H1 (cell line): Measurements from ENCODE around the gene CDH22. TPM values are rescaled to one million over a fixed set of nuclear protein-coding genes. Genes with fewer than 3 reads are reported as not detected.

Source experiments
- CTCF ChIA-PET: fragments of 300-600 bp; sonication (Branson Sonifier 250); formaldehyde crosslinking; loops from one replicate; lab custom pipeline; 2021; ENCODE audit not compliant: partially characterized antibody; lab: Charles Lee
- POLR2A ChIA-PET: fragments of 300-600 bp; sonication (Branson Sonifier 250); formaldehyde crosslinking; loops from one replicate; lab custom pipeline; 2021; ENCODE audit warnings: inconsistent platforms; ENCODE audit not compliant: partially characterized antibody; lab: Charles Lee
- DNase-seq, 2 experiments: peaks; one replicate each; pipeline versions ENCODE4 v3.0.0 to v3.0.0-alpha.2; 2010 to 2022; ENCODE audit warnings: low spot score in 2 of 2, low read depth in 1 of 2, mixed read lengths in 1 of 2
- FAIRE-seq: peaks from 2 replicates; lab custom pipeline; 2011; peaks lifted over from hg19 to GRCh38; lab: Jason Lieb, UNC
- H2AFZ ChIP-seq: 2 replicates; pipeline ENCODE4 v1.8.1; 2012; ENCODE audit warnings: low read length, inconsistent platforms
- H2AK5ac ChIP-seq: 2 replicates; pipeline ENCODE4 v1.6.1; 2013; ENCODE audit warnings: low read depth, low read length
- H2BK120ac ChIP-seq: replicated peaks from 2 replicates; pipeline ENCODE3; 2013; ENCODE audit warnings: low read depth, low read length, inconsistent platforms
- H2BK12ac ChIP-seq: 2 replicates; pipeline ENCODE4 v1.6.1; 2013; ENCODE audit warnings: low read depth, low read length
- H2BK15ac ChIP-seq: 2 replicates; pipeline ENCODE4 v1.6.1; 2013; ENCODE audit warnings: low read length
- H2BK20ac ChIP-seq: 2 replicates; pipeline ENCODE4 v1.6.1; 2013; ENCODE audit warnings: low read length
- H2BK5ac ChIP-seq: 2 replicates; pipeline ENCODE4 v1.6.1; 2013; ENCODE audit warnings: low read depth, low read length
- H3K14ac ChIP-seq: 2 replicates; pipeline ENCODE4 v1.6.1; 2013; ENCODE audit warnings: inconsistent platforms; ENCODE audit not compliant: insufficient read length
- H3K18ac ChIP-seq: 2 replicates; pipeline ENCODE4 v1.6.1; 2013; ENCODE audit warnings: low read length; ENCODE audit errors: extremely low read depth
- H3K23ac ChIP-seq: 2 replicates; pipeline ENCODE4 v1.6.1; 2013; ENCODE audit warnings: inconsistent platforms; ENCODE audit not compliant: insufficient read length
- H3K23me2 ChIP-seq: 2 replicates; pipeline ENCODE4 v1.6.1; 2013; ENCODE audit warnings: low read depth, low read length
- H3K27ac ChIP-seq: 2 replicates; pipeline ENCODE4 v1.6.1; 2011; ENCODE audit warnings: low read depth, low read length, inconsistent platforms
- H3K27me3 ChIP-seq, 4 experiments: replicated peaks in 1 of 4; 1 replicate in 1 of 4; 2 replicates in 3 of 4; pipeline versions ENCODE4 v1.6.1 to v1.8.1; 2011 to 2013; ENCODE audit warnings: low read length in 3 of 4, mild to moderate bottlenecking in 3 of 4, inconsistent platforms in 2 of 4, mixed read lengths in 2 of 4, moderate library complexity in 1 of 4; ENCODE audit not compliant: control insufficient read depth in 3 of 4, insufficient read depth in 3 of 4; ENCODE audit errors: extremely low read depth in 1 of 4
- H3K36me3 ChIP-seq, 4 experiments: 2 replicates each; pipeline versions ENCODE4 v1.6.1 to v1.8.1; 2011 to 2013; ENCODE audit warnings: mild to moderate bottlenecking in 4 of 4, low read length in 3 of 4, moderate library complexity in 2 of 4, control low read depth in 1 of 4, inconsistent platforms in 1 of 4; ENCODE audit not compliant: insufficient read depth in 4 of 4, control insufficient read depth in 2 of 4
- H3K4ac ChIP-seq: replicated peaks from 2 replicates; pipeline ENCODE3; 2013; ENCODE audit warnings: low read length, low read depth, mixed read lengths, inconsistent platforms; ENCODE audit not compliant: insufficient read length
- H3K4me1 ChIP-seq, 4 experiments: replicated peaks in 1 of 4; 1 replicate in 1 of 4; 2 replicates in 3 of 4; pipeline versions ENCODE4 v1.6.1 to v1.8.1; 2011 to 2013; ENCODE audit warnings: low read length in 3 of 4, inconsistent platforms in 2 of 4, mixed read lengths in 1 of 4; ENCODE audit not compliant: insufficient read depth in 4 of 4, control insufficient read depth in 3 of 4
- H3K4me2 ChIP-seq, 2 experiments: 2 replicates each; pipeline versions ENCODE4 v1.6.1 to v1.8.1; 2011 to 2013; ENCODE audit warnings: low read depth in 2 of 2, low read length in 2 of 2, control low read depth in 1 of 2, inconsistent platforms in 1 of 2, mild to moderate bottlenecking in 1 of 2; ENCODE audit not compliant: insufficient read depth in 1 of 2
- H3K4me3 ChIP-seq, 4 experiments: fragments of 200-600, 300-600 bp in 1 of 4; sonication (generic), shearing (Covaris generic), sonication (Bioruptor Twin) in 1 of 4; 2 replicates each; pipeline versions ENCODE4 v1.5.1 to v1.8.1; 2011 to 2016; ENCODE audit warnings: low read length in 4 of 4, low read depth in 3 of 4, control low read depth in 2 of 4, inconsistent platforms in 2 of 4, mild to moderate bottlenecking in 2 of 4, mixed read lengths in 1 of 4, moderate library complexity in 1 of 4; ENCODE audit not compliant: insufficient read depth in 2 of 4; ENCODE audit errors: extremely low read depth in 1 of 4
- H3K56ac ChIP-seq: replicated peaks from 2 replicates; pipeline ENCODE3; 2013; ENCODE audit warnings: low read depth, mild to moderate bottlenecking, mixed read lengths, low read length, inconsistent platforms; ENCODE audit not compliant: insufficient read length
- H3K79me1 ChIP-seq: 2 replicates; pipeline ENCODE4 v1.6.1; 2013; ENCODE audit warnings: low read depth, low read length, control low read depth
- H3K79me2 ChIP-seq, 2 experiments: 2 replicates each; pipeline versions ENCODE4 v1.6.1 to v1.8.1; 2012 to 2013; ENCODE audit warnings: low read length in 2 of 2, mild to moderate bottlenecking in 2 of 2, inconsistent platforms in 1 of 2; ENCODE audit not compliant: insufficient read depth in 2 of 2, control insufficient read depth in 1 of 2
- H3K9ac ChIP-seq, 4 experiments: replicated peaks in 1 of 4; 1 replicate in 1 of 4; 2 replicates in 3 of 4; pipeline versions ENCODE4 v1.6.1 to v1.8.1; 2011 to 2013; ENCODE audit warnings: low read depth in 3 of 4, low read length in 3 of 4, control low read depth in 2 of 4, mild to moderate bottlenecking in 2 of 4, moderate library complexity in 2 of 4, inconsistent platforms in 1 of 4; ENCODE audit errors: extremely low read depth in 1 of 4
- H3K9me3 ChIP-seq, 2 experiments: 2 replicates each; pipeline versions ENCODE4 v1.6.1 to v1.8.1; 2012 to 2013; ENCODE audit warnings: mild to moderate bottlenecking in 2 of 2, moderate library complexity in 2 of 2, control low read depth in 1 of 2, inconsistent platforms in 1 of 2, low read depth in 1 of 2, low read length in 1 of 2, mixed read lengths in 1 of 2; ENCODE audit not compliant: insufficient read depth in 2 of 2
- H4K20me1 ChIP-seq, 2 experiments: replicated peaks in 1 of 2; 2 replicates each; pipeline versions ENCODE3 to v1.8.1; 2011 to 2013; ENCODE audit warnings: inconsistent platforms in 2 of 2, low read length in 2 of 2, mild to moderate bottlenecking in 1 of 2; ENCODE audit not compliant: insufficient read depth in 2 of 2, control insufficient read depth in 1 of 2
- H4K5ac ChIP-seq: 2 replicates; pipeline ENCODE4 v1.6.1; 2013; ENCODE audit warnings: low read length, low read depth, mixed read lengths, inconsistent platforms; ENCODE audit not compliant: insufficient read length
- H4K8ac ChIP-seq: 2 replicates; pipeline ENCODE4 v1.8.0; 2013; ENCODE audit warnings: mild to moderate bottlenecking, moderate library complexity, low read length, inconsistent platforms; ENCODE audit not compliant: insufficient read depth; ENCODE audit errors: extremely low read depth
- H4K91ac ChIP-seq: replicated peaks from 2 replicates; pipeline ENCODE3; 2013; ENCODE audit warnings: low read length, mixed read lengths, inconsistent platforms; ENCODE audit not compliant: insufficient read length
- CREB1 ChIP-seq: IDR thresholded peaks from 2 replicates; pipeline ENCODE4 v1.6.1; 2012; ENCODE audit warnings: inconsistent platforms
- CTBP2 ChIP-seq: IDR thresholded peaks from 2 replicates; pipeline ENCODE4 v1.7.0; 2011; ENCODE audit warnings: borderline replicate concordance, mild to moderate bottlenecking, moderate library complexity, mixed read lengths, low read length; ENCODE audit not compliant: insufficient read depth, insufficient read length
- HDAC2 ChIP-seq, 2 experiments: fragments of 300-600 bp in 1 of 2; sonication (generic) in 1 of 2; IDR thresholded peaks; 2 replicates each; pipeline ENCODE4 v1.6.1; 2011 to 2012; ENCODE audit warnings: low read depth in 2 of 2, low read length in 2 of 2, mild to moderate bottlenecking in 2 of 2, moderate library complexity in 2 of 2, borderline replicate concordance in 1 of 2, inconsistent platforms in 1 of 2
- MAFK ChIP-seq: IDR thresholded peaks from 2 replicates; pipeline ENCODE4 v1.6.1; 2012; ENCODE audit warnings: low read depth, mild to moderate bottlenecking, improper control_type of control experiment, low read length
- NANOG ChIP-seq: IDR thresholded peaks from 2 replicates; pipeline ENCODE4 v1.6.1; 2011; ENCODE audit warnings: low read length, low read depth, mild to moderate bottlenecking, inconsistent platforms; ENCODE audit not compliant: insufficient read depth, poor library complexity, severe bottlenecking
- PHF8 ChIP-seq: fragments of 200-600 bp; sonication (generic); conservative IDR thresholded peaks from 2 replicates; pipeline ENCODE4 v1.7.1; 2012; ENCODE audit warnings: low read depth, mild to moderate bottlenecking, inconsistent platforms, low read length, moderate library complexity
- POU5F1 ChIP-seq: IDR thresholded peaks from 2 replicates; pipeline ENCODE4 v1.6.1; 2011; ENCODE audit warnings: low read depth, mild to moderate bottlenecking, low read length, moderate library complexity
- SAP30 ChIP-seq: fragments of 300-600 bp; sonication (generic); IDR thresholded peaks from 2 replicates; pipeline ENCODE4 v1.7.1; 2012; ENCODE audit warnings: low read length, moderate library complexity, mild to moderate bottlenecking, inconsistent platforms; ENCODE audit not compliant: insufficient read depth, insufficient replicate concordance
- SIN3A ChIP-seq, 2 experiments: IDR thresholded peaks in 1 of 2; conservative IDR thresholded peaks in 1 of 2; 2 replicates each; pipeline ENCODE4 v1.6.1; 2011 to 2012; ENCODE audit warnings: low read length in 2 of 2, improper control_type of control experiment in 1 of 2, low read depth in 1 of 2, mild to moderate bottlenecking in 1 of 2
- TAF7 ChIP-seq: optimal IDR thresholded peaks from 2 replicates; pipeline ENCODE3; 2011; ENCODE audit warnings: low read depth, mild to moderate bottlenecking, inconsistent platforms, low read length, moderate library complexity, borderline replicate concordance
- WGBS, 2 experiments: shearing (Covaris generic) in 1 of 2; methylation state at CpG; one replicate each; pipeline versions ENCODE4 v1.1.6 to v1.1.7; 2013 to 2015; ENCODE audit warnings: low lambda C conversion rate in 2 of 2, mixed read lengths in 2 of 2, inconsistent platforms in 1 of 2, low coverage in 1 of 2, missing lambda C conversion rate in 1 of 2; ENCODE audit not compliant: insufficient replicate concordance in 2 of 2, insufficient coverage in 1 of 2, insufficient read length in 1 of 2; ENCODE audit errors: extremely low coverage in 1 of 2, missing lambda C conversion rate in 1 of 2; 5-methylcytosine and 5-hydroxymethylcytosine counted together
- polyA plus RNA-seq, 7 experiments: library from polyadenylated mRNA; depleted of rRNA in 3 of 7; stranded (reverse) in 5 of 7; unstranded in 2 of 7; fragments of >200 nt in 5 of 7; fragments of 200-250 nt in 2 of 7; gene quantifications; 1 replicate in 5 of 7; 2 replicates in 1 of 7; 4 replicates in 1 of 7; pipeline versions ENCODE4 v1.2.1 to v1.2.3, GENCODE V29; 2011 to 2013; ENCODE audit warnings: missing spikeins in 2 of 7, mixed read lengths in 2 of 7
- total RNA-seq: library from RNA; stranded (reverse); fragmentation: NEBNext Ultra II Directional; extraction: Animal tissue kit (Norgen Biotek cat#: 25700); gene quantifications from 2 replicates; pipeline ENCODE4 v1.2.1, GENCODE V29; 2021
- TF ChIP-seq, protein P1 (sequence below): IDR thresholded peaks from 2 replicates; pipeline ENCODE4 v1.6.1; 2012; ENCODE audit warnings: inconsistent platforms

CDH22 gene
- total and polyA plus RNA-seq, 2 of the 8 experiments (the other 6 are each of a cell fraction or from before 2014, with no cell fraction given), result 0.35 to 0.39 TPM

GRCh38 chr20:46230801-46231282 is 77.5 kb downstream of the CDH22 start:
- Histone ChIP-seq H3K79me1 (no peaks in the 10 kb centered on the region), H2AFZ (no peak overlapping the region), H2BK20ac (no peak overlapping the region), H3K27me3 (no peaks in the 10 kb centered on the region), H2BK12ac (no peak overlapping the region), H2BK120ac (no peak overlapping the region), H3K9ac (no peak overlapping the region), H3K18ac (no peak overlapping the region), H3K14ac (no peak overlapping the region), H2BK15ac (no peak overlapping the region), H3K4ac (no peak overlapping the region), H3K4me1 (peaks cover 2 to 5% (median 4%) of the 10 kb centered on the region in 4 experiments; a peak in 4 of 7 replicates), H3K23me2 (no peaks in the 10 kb centered on the region), H3K9me3 (no peaks in the 10 kb centered on the region; a peak in 1 of 4 replicates), H3K4me2 (no peak overlapping the region), H3K36me3 (no peaks in the 10 kb centered on the region), H4K20me1 (peaks cover 2 to 6% of the 10 kb centered on the region in 2 experiments), H2AK5ac (no peak overlapping the region), H2BK5ac (no peak overlapping the region), H4K5ac (no peak overlapping the region), H3K23ac (no peak overlapping the region), H3K79me2 (no peaks in the 10 kb centered on the region), H3K56ac (no peak overlapping the region), H3K27ac (no peak overlapping the region), H4K8ac (no peak overlapping the region), H4K91ac (no peak overlapping the region), H3K4me3 (no peak overlapping the region)
- ChIA-PET CTCF (interaction anchor here (1.1 to 2.2 kb wide), 10 partner anchors 10 to 218 kb away, joined by 3 to 10 read pairs (median 4); no protein-coding TSS in a partner anchor), POLR2A (no interaction called here)
- 4% methylated on average over 4 of the region's 4 CpGs; no CpG with 5 or more reads in 1 of the 2 experiments for WGBS, 2 experiments
- peak; percentile 66 for FAIRE-seq
- peak in 1 of 2 experiments; percentile 83 for DNase-seq
- TF ChIP-seq HDAC2 (IDR thresholded peaks at IDR 0.05; ENCODE audit: borderline replicate concordance in 1 of 2, low read depth in 2 of 2, low read length in 2 of 2) (peak; percentile 94 to 100; a peak in 3 of 4 replicates), CTBP2 (peak; percentile 88), SIN3A (conservative IDR thresholded peaks at IDR 0.05 in 1 of 2, IDR thresholded peaks at IDR 0.05 in 1 of 2; ENCODE audit: low read depth in 1 of 2, low read length in 2 of 2) (peak; percentile 99 to 100), TAF7 (peak; percentile 61), MAFK (no peak), PHF8 (no peak), CREB1 (0 out of 2 replicates have a peak, but pooled peaks have one; percentile 20), SAP30 (peak; percentile 100), POU5F1 (no peak), NANOG (no peak)
- TF ChIP-seq, protein P1, sequence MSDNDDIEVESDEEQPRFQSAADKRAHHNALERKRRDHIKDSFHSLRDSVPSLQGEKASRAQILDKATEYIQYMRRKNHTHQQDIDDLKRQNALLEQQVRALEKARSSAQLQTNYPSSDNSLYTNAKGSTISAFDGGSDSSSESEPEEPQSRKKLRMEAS, result peak; percentile 98
